ENCODE data around the gene FOXE3. TPM values are rescaled to one million over a fixed set of nuclear protein-coding genes. Genes with fewer than 3 reads are reported as not detected.

Gene FOXE3
- total and polyA plus RNA-seq, 2 of the 4 experiments (the other 2 are of a cell fraction): 0.12 TPM; not detected in 1

DNA sequence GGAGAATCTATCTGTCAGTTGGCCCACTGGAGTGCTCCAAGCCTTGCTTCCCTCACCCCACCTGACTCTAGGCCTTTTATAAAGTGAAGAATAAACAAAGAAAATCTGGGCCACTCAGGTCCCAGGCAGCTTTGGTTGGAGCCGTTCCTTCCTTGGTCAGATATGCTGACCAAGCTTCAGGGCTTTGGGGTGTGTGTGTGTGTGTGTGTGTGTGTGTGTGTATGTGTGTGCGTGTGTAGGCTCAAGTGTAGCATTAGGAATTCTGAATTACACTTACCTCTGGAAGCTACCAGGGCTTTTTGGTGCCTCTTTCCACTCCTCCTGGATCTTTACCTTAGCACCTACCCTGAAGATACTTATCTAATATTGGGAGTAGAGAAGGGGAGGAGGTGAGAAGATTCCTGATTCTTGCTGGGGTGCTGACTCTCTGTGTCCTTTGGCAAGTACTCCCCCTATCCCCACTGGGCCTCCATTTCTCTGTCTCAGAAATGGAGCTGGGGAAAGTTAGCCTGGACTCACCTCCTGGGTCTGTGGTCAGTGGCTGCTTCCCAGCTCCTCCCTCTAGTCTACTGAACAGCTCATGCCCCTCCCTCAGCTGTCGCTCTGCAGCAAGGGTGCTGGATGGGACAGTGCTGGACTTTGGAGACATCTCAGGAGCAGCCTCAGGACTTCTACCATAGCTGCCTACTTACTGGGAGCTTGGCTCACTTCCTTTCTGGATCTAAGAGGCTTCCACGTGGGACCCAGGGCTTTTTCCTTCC, 32.6 kb downstream of the FOXE3 start:
- no peaks in the 10 kb centered on the region for H3K36me3 ChIP-seq (ENCODE audit: control insufficient read depth, insufficient read depth, low read length)
- H3K27ac ChIP-seq (ENCODE audit: insufficient read depth, low read length): no peak overlapping the region
- no TSS peak for BruUV-seq (replicated peaks)
- dilution Hi-C loops (cut with HindIII; ENCODE audit: low sequenced_read_pairs, unreplicated experiment) (no loop called here), in situ Hi-C loops (cut with MboI; ENCODE audit: low sequenced_read_pairs) (loop anchor here (5.0 kb wide), 1 partner anchor 259 kb away; no protein-coding TSS in a partner anchor), intact Hi-C loops (cut with micrococcal nuclease) (no loop called here)
- H4K20me1 ChIP-seq (ENCODE audit: insufficient read depth, low read length): no peaks in the 10 kb centered on the region; the same call in 1 of the 2 replicates
- no peak overlapping the region for H4K8ac ChIP-seq (ENCODE audit: low read depth in 2 of 2, low read length in 2 of 2)
- H3K9me1 ChIP-seq (ENCODE audit: insufficient read depth, low read length): no peaks in the 10 kb centered on the region
- H3K79me1 ChIP-seq (ENCODE audit: low read depth in 1 of 2, low read length in 2 of 2): no peaks in the 10 kb centered on the region
- H4K5ac ChIP-seq (ENCODE audit: low read depth, low read length): no peak overlapping the region
- CTCF ChIA-PET: interaction anchor here (0.6 to 3.0 kb wide), 4 partner anchors 12 to 261 kb away, joined by 3 to 19 read pairs (median 4); partner anchors contain the start of gene FOXD2
- no peak overlapping the region for H2BK15ac ChIP-seq (ENCODE audit: low read depth, low read length)
- no peak overlapping the region for H3K14ac ChIP-seq (replicated peaks; ENCODE audit: low read depth, low read length)
- H2BK20ac ChIP-seq (ENCODE audit: low read depth, low read length): no peak overlapping the region
- no peak overlapping the region for H3K9ac ChIP-seq (ENCODE audit: low read depth, low read length)
- no peak for ATAC-seq (ENCODE audit: low read depth)
- no peak overlapping the region for H3K4me2 ChIP-seq (ENCODE audit: low read depth, low read length)
- no peak overlapping the region for H3K56ac ChIP-seq (ENCODE audit: extremely low read depth, insufficient read depth, low read length)
- POLR2A ChIA-PET (ENCODE audit: unreplicated experiment): no interaction called here
- H3K4me3 ChIP-seq (ENCODE audit: insufficient read depth, low read depth, low read length): no peak overlapping the region
- no peak overlapping the region for H2BK5ac ChIP-seq (ENCODE audit: low read depth, low read length, poor library complexity, severe bottlenecking)
- no peak overlapping the region for H3K4ac ChIP-seq (ENCODE audit: low read depth, low read length)
- no peak for DNase-seq
- H2AFZ ChIP-seq (replicated peaks; ENCODE audit: low read length, poor library complexity): no peak overlapping the region
- H3K18ac ChIP-seq (ENCODE audit: low read depth, low read length): no peak overlapping the region
- no peak overlapping the region for H3K23ac ChIP-seq (ENCODE audit: low read depth, low read length)
- no peak overlapping the region for H2AK5ac ChIP-seq (ENCODE audit: low read depth, low read length)
- peaks cover 80% of the 10 kb centered on the region for H3K27me3 ChIP-seq (ENCODE audit: control insufficient read depth, insufficient read depth, low read length)
- WGBS, 2 experiments (ENCODE audit: extremely low coverage in 2 of 2, insufficient read length in 1 of 2): no CpG with 5 or more reads among the region's 4 CpGs
- H3K9me3 ChIP-seq (ENCODE audit: control insufficient read depth, insufficient read depth, low read length): peaks cover 2% of the 10 kb centered on the region; the same call in 1 of the 2 replicates
- H2AK9ac ChIP-seq (replicated peaks; ENCODE audit: low read depth, low read length, poor library complexity): no peak overlapping the region
- H4K91ac ChIP-seq (ENCODE audit: insufficient read depth, low read depth, low read length): no peak overlapping the region
- no peak overlapping the region for H2BK120ac ChIP-seq (ENCODE audit: low read depth, low read length)
- no peaks in the 10 kb centered on the region for H3K4me1 ChIP-seq (ENCODE audit: control insufficient read depth, insufficient read depth, low read length)
- TF ChIP-seq RAD21 (IDR thresholded peaks at IDR 0.05; ENCODE audit: low read length) (no peak), MAZ (IDR thresholded peaks at IDR 0.05; ENCODE audit: borderline replicate concordance, low read depth, low read length) (no peak), BHLHE40 (IDR thresholded peaks at IDR 0.05; ENCODE audit: low read depth, low read length) (no peak), MXI1 (IDR thresholded peaks at IDR 0.05; ENCODE audit: borderline replicate concordance, low read depth, low read length) (no peak), SMC3 (IDR thresholded peaks at IDR 0.05; ENCODE audit: low read depth, low read length) (no peak), FOS (IDR thresholded peaks at IDR 0.05; ENCODE audit: low read depth, low read length) (no peak), RFX5 (IDR thresholded peaks at IDR 0.05; ENCODE audit: low read depth, low read length) (no peak), MAFK (IDR thresholded peaks at IDR 0.05; ENCODE audit: low read depth, low read length) (no peak), RCOR1 (IDR thresholded peaks at IDR 0.05; ENCODE audit: insufficient replicate concordance, low read length) (no peak), CHD1 (IDR thresholded peaks at IDR 0.05; ENCODE audit: low read depth, low read length) (no peak), POLR2A (IDR thresholded peaks at IDR 0.05; ENCODE audit: low read depth, low read length) (no peak), CEBPB (IDR thresholded peaks at IDR 0.05; ENCODE audit: low read depth, low read length) (no peak)
- TF ChIP-seq, protein P1, sequence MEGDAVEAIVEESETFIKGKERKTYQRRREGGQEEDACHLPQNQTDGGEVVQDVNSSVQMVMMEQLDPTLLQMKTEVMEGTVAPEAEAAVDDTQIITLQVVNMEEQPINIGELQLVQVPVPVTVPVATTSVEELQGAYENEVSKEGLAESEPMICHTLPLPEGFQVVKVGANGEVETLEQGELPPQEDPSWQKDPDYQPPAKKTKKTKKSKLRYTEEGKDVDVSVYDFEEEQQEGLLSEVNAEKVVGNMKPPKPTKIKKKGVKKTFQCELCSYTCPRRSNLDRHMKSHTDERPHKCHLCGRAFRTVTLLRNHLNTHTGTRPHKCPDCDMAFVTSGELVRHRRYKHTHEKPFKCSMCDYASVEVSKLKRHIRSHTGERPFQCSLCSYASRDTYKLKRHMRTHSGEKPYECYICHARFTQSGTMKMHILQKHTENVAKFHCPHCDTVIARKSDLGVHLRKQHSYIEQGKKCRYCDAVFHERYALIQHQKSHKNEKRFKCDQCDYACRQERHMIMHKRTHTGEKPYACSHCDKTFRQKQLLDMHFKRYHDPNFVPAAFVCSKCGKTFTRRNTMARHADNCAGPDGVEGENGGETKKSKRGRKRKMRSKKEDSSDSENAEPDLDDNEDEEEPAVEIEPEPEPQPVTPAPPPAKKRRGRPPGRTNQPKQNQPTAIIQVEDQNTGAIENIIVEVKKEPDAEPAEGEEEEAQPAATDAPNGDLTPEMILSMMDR (conservative IDR thresholded peaks at IDR 0.05; ENCODE audit: low read depth, low read length): no peak
- TF ChIP-seq, protein P2, sequence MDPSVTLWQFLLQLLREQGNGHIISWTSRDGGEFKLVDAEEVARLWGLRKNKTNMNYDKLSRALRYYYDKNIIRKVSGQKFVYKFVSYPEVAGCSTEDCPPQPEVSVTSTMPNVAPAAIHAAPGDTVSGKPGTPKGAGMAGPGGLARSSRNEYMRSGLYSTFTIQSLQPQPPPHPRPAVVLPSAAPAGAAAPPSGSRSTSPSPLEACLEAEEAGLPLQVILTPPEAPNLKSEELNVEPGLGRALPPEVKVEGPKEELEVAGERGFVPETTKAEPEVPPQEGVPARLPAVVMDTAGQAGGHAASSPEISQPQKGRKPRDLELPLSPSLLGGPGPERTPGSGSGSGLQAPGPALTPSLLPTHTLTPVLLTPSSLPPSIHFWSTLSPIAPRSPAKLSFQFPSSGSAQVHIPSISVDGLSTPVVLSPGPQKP (IDR thresholded peaks at IDR 0.05; ENCODE audit: borderline replicate concordance, low read depth, low read length): no peak
- TF ChIP-seq, protein P3, sequence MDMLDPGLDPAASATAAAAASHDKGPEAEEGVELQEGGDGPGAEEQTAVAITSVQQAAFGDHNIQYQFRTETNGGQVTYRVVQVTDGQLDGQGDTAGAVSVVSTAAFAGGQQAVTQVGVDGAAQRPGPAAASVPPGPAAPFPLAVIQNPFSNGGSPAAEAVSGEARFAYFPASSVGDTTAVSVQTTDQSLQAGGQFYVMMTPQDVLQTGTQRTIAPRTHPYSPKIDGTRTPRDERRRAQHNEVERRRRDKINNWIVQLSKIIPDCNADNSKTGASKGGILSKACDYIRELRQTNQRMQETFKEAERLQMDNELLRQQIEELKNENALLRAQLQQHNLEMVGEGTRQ (IDR thresholded peaks at IDR 0.05; ENCODE audit: low read depth, low read length): no peak
